AG04450 (cell line): ENCODE data around the gene RAB33B. TPM values are rescaled to one million over a fixed set of nuclear protein-coding genes. Genes with fewer than 3 reads are reported as not detected.

ENCODE experiments used
- CTCF ChIA-PET: fragments of 300-600, 350-600 bp; formaldehyde crosslinking; extraction: SDS; loops from one replicate; lab custom pipeline; 2022; ENCODE audit warnings: antibody characterized with exemption, inconsistent platforms; lab: Charles Lee
- POLR2A ChIA-PET: fragments of 350-600 bp; formaldehyde crosslinking; extraction: SDS; loops from one replicate; lab custom pipeline; 2021; ENCODE audit warnings: antibody characterized with exemption, inconsistent platforms; lab: Yijun Ruan, JAX
- DNase-seq: peaks from one replicate; pipeline ENCODE4 v3.0.0-alpha.2; 2011; ENCODE audit warnings: low read depth, low spot score
- H3K27ac ChIP-seq: one replicate; pipeline ENCODE4 v1.5.1; 2012; ENCODE audit warnings: low read depth, low read length, control low read depth
- H3K27me3 ChIP-seq: one replicate; pipeline ENCODE4 v1.6.0; 2012; ENCODE audit warnings: low read length; ENCODE audit not compliant: control insufficient read depth, insufficient read depth
- H3K4me3 ChIP-seq: 2 replicates; pipeline ENCODE4 v1.5.1; 2011; ENCODE audit warnings: mild to moderate bottlenecking, low read depth, low read length, control low read depth
- H3K9me3 ChIP-seq: 2 replicates; pipeline ENCODE4 v1.5.1; 2012; ENCODE audit warnings: low read length; ENCODE audit not compliant: control insufficient read depth, insufficient read depth
- CTCF ChIP-seq: IDR thresholded peaks from 2 replicates; pipeline ENCODE4 v1.5.1; 2011; ENCODE audit warnings: low read depth, low read length, control low read depth, inconsistent platforms
- polyA plus RNA-seq: library from polyadenylated mRNA; depleted of rRNA; stranded (reverse); fragments of >200 nt; gene quantifications from 2 replicates; pipeline ENCODE4 v1.2.3, GENCODE V29; 2011; rRNA removed
- small RNA-seq: library from RNA; depleted of rRNA; stranded (forward); fragments of <200 nt; gene quantifications from one replicate; pipeline ENCODE3, GENCODE V24; 2012; ENCODE audit warnings: low read depth; ENCODE audit not compliant: insufficient read length

The RAB33B gene
- polyA plus RNA-seq, 1 experiment, result 7.8 TPM

- Histone ChIP-seq H3K27me3 (no peaks in the 10 kb centered on the region), H3K27ac (no peak overlapping the region), H3K9me3 (no peaks in the 10 kb centered on the region), H3K4me3 (no peak overlapping the region)
- ChIA-PET CTCF (interaction anchor here (0.7 kb wide), 1 partner anchor 99 kb away, joined by 8 read pairs; no protein-coding TSS in a partner anchor), POLR2A (interaction anchor here (0.6 kb wide), 1 partner anchor 73 kb away, joined by 3 read pairs; no protein-coding TSS in a partner anchor)
- no peak for DNase-seq
- TF ChIP-seq CTCF, result no peak
Observed at GRCh38 chr4:139523076-139523475, 69.2 kb downstream of the RAB33B start.

GRCh38 chr4:139524062-139524631 is 70.2 kb downstream of the RAB33B start:
- no peak overlapping the region for H3K4me3 ChIP-seq
- ChIA-PET CTCF (no interaction called here), POLR2A (no interaction called here)
- H3K27me3 ChIP-seq, result no peaks in the 10 kb centered on the region
- no peak overlapping the region for H3K27ac ChIP-seq
- no peak for DNase-seq
- TF ChIP-seq CTCF, result no peak
- H3K9me3 ChIP-seq, result no peaks in the 10 kb centered on the region

- ChIA-PET POLR2A (no interaction called here), CTCF (interaction anchor here (0.8 to 0.9 kb wide), 2 partner anchors 28 to 31 kb away, joined by 3 to 5 read pairs; partner anchors contain the start of gene SETD7)
- Histone ChIP-seq H3K4me3 (no peak overlapping the region), H3K27ac (no peak overlapping the region), H3K27me3 (no peaks in the 10 kb centered on the region), H3K9me3 (no peaks in the 10 kb centered on the region)
- no peak for TF ChIP-seq CTCF
- DNase-seq, result no peak
Observed at GRCh38 chr4:139525414-139525813, 71.5 kb downstream of the RAB33B start.

Small RNA genes lying within 50 kb of the gene (small RNA-seq; reads per million reads assigned to genes)
- not detected for gene RF01225

Other genes starting within 250 kb of the RAB33B start
- gene MGARP, start 173.9 kb upstream of the RAB33B start, polyA plus RNA-seq, result 42.6 and 57.7 TPM in 2 replicates
- 20.5 and 30.2 TPM in 2 replicates for gene NAA15, start 152.6 kb upstream of the RAB33B start, polyA plus RNA-seq
- gene NDUFC1, start 151.6 kb upstream of the RAB33B start, polyA plus RNA-seq, result 46.7 and 52.9 TPM in 2 replicates
- gene SETD7, start 102.1 kb downstream of the RAB33B start, polyA plus RNA-seq, result 21.5 and 24.9 TPM in 2 replicates
- gene MGST2, start 211.7 kb downstream of the RAB33B start, polyA plus RNA-seq, result 19.3 and 21.9 TPM in 2 replicates